HG02763 (cell line): ENCODE data around the gene KLK1.
"Not testable (repeated sequence)": the region's sequence is repeated elsewhere in the genome, so short reads cannot be mapped to it uniquely, and the experiment has no call there.

Experiments
- ATAC-seq: cut with Tn5 transposase; IDR thresholded peaks from one replicate; pipeline ENCODE4 v1.9.1; 2021; ENCODE audit warnings: mild to moderate bottlenecking, moderate library complexity; ENCODE audit not compliant: unreplicated experiment

The KLK1 gene

DNA sequence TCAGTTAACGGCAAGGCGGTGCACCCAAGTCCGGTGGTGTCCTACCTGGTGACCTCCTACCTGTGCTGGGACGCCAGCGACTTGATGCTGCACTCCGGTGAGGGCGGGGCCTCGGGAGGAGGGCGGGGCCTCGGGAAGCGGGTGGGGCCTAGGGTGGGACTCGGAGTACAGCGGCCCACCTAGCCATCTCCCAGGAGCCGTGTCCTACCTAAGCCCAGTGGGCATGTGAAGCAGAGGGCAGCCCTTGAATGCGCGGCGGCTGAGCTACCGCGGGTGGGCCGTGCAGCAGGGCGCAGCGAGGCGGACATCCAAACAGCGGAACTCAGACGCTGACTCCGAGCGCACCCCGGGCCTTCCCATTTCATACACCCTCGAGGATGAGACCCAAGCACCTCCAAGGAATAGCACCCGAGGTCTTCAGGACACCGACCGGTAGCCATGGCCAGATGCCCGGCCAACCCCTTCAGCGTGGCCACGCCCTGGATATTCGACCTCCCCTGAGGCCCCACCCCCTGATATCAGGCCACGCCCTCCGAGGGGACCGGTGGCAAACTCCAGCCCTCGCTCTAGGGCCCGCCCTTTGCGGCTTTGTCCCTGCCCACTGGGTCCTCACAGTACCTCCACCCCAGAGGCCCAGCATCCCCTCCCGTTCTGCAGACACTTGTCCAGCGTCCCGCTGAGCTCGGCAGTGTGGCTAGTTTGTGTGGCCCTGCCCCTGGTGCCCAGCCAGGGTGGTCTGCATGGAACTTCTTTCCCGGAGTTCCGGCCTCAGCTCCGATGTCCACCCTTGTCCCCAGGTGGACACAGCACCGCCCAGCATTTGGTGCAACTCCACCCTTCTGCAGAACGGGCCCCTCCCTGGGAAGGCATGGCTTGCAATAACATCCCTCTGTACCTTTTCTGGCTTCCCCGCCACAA, 5.4 kb downstream of the KLK1 start:
- peak; percentile 51 for ATAC-seq

DNA sequence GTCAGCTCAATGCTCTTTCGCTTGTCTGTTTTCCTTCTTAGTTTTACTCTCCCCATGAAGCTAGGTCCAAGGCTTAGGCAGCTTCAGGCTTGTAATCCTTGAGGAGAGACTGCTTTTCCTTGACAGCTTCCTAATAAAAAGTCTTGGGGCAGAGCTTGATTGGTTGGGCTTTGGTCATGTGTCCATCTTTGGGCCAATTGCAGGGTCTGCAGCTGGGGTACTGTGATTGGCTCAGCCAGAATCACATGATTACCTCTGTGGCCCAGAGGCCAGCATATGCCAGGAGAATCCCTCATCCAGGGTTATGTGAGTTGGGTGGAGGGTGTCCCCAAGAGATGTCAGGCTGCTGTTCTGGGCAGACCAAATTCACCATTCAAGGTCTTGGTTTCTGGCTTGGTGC, 8.1 kb downstream of the KLK1 start:
- no peak for ATAC-seq

DNA sequence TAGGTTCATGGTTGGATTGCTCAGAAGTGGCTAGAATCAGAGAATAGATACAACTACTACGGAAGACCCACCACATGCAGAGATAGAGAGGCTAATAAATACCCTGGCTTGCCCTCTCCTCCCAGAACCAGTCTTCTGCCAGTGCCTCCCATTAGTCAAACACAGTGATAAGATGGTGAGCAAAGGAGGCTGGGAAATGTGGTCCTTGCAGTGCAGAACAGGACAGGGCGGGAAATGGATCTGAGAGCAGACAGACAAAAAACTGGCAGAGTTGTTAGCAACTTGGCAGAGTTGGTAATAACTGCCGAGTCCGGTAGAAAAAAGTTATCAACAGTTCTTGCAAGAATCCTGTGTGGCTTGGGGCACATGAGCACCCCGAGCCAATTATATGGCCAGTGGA, 8.7 kb downstream of the KLK1 start:
- no peak for ATAC-seq

DNA sequence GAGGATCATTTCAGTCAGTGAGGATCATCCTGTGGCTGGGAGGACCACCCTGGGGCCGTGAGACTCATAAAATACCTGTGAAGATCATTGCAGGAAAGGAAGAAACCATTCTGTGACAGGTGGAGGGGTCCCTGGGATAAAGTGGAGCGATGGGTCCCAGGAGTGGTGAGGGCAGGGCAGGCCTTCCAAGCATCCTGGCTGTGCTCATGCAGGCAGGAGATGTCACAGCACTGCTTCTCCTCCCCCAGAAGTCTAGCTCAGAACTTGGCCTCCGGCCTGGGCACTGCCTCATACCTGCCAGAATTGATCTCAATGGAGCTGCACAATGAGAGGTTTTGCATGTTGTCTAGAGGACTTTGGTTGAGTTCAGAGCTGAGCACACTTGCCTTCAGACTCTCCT, 11.1 kb downstream of the KLK1 start:
- no peak for ATAC-seq

DNA sequence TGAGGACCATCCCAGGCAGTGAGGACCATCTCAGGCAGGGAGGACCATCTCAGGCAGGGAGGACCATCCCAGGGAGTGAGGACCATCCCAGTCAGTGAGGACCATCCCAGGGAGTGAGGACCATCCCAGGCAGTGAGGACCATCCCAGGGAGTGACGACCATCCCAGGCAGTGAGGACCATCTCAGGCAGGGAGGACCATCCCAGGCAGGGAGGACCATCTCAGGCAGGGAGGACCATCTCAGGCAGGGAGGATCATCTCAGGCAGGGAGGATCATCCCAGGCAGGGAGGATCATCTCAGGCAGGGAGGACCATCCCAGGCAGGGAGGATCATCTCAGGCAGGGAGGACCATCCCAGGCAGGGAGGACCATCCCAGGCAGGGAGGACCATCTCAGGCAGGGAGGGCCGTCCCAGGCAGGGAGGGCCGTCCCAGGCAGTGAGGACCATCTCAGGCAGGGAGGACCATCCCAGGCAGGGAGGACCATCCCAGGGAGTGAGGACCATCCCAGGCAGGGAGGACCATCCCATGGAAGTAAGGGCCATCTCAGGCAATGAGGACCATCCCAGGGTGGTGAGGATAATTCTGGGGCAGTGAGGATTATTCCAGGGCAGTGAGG, 11.9 kb downstream of the KLK1 start:
- not testable (repeated sequence) for ATAC-seq

DNA sequence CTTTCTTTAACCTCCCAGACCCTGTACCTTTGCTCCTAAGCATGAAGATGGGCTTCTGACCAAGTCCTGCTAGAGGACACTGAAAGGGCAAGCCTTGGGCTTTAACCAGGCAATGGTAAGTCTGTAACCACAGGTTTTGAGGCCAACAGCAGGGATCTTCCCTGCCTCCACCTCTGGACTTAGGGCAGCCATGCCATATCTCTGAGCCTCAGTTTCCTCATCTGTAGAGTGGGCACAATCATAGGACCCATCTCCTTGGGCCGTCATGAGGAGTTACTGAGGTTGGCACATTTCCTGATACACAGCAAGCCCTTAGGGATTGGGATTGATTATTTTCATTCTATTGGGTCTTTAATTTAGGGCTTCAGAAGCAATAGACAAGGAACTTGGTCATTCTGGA, 14.7 kb downstream of the KLK1 start:
- ATAC-seq: no peak

DNA sequence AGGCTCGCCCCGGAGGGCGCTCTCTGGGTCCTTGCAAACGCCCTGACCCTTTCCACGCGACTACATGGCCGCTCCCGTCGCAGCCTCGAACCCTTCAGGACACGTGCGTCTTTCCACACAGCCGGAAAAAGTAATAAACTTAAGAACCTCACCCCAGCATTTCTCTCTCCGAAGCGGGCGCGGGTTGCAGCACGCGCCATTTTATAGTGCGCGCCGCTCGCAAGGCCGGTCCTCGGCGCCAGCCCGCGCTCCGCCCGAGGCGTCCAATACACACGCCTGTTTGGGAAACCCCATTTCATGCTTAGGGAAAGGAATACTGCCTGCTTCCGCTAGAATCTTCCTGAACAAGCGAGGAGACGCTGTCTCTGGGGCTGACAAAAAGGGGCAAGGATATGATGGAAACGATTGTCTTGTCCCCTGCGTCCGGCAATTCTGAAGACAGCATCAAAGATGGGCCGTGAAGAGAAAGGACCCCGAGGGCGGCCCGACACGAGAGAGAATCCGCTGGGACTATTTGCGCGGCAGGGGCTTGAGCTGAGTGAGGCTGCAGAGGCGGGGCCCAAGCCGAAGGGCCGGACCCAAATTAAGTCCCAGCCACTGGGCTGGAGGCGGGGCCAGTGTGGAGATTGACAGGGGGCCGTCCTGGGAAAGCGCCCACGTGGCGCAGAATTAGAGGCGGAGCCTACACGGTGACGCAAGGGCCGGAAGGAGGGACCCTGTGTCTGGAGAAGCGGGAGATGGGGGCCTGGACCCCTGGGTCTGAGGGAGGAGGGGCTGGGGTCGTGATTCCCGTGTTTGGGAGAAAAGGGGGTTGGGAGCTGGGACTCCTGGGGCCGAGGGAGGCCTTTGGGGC, 18.9 kb downstream of the KLK1 start:
- ATAC-seq: peak; percentile 89

DNA sequence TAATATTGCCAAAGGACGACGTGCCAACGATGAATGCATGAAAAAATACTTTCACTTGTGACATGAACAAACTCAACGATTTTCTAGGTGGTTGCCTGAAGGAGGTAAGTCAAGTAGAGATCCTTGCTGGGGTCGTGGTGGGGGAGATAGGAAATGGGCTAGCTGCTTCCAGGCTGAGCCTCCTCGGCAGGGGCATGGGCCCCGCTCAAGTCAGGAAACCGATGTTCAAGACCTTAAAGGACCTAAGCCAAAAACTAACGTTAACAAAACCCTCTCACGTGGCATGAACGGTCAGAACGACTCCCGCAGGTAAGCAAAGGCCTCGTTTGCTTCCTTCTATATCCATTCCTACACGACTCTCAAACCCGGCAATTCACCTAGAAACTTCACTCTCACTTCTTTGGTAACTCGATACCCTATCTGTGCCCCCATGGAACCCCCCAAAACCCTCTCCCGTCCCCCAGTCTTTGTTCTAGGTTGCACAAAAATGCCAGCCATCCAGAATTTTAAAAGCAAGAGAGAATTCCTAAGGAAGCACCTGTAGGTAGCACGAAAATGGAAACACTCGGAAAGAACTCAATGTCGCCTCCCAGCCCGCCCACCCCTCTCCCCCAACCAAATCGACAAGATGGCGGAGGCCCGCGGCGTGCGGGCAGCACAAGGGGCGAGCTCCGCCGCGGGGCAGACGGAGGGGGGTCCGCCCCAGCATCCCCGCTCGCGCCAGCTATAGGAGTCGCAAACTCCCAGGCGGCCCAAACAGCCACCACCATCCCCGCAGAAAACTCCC, 19.8 kb downstream of the KLK1 start:
- ATAC-seq: no peak

DNA sequence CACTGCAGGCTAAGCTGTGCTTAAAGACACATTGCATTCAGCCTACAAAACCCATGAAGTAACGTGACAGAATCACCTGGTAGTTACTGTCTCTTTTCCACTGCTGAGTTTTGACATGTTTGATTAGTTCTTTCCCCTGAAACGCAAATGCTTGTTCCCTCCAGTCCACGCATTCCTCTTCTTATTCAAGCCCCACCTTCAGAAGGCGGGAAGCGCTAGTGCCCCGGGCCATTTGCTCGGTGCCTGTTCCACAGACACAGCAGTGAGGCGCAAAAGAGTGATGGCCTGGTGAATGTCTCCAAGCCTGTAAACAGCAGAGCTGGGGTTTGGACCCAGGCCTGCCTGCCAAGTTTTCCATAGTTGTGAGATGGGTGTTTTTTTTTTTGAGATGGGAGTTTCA, 22.5 kb downstream of the KLK1 start:
- ATAC-seq: no peak

DNA sequence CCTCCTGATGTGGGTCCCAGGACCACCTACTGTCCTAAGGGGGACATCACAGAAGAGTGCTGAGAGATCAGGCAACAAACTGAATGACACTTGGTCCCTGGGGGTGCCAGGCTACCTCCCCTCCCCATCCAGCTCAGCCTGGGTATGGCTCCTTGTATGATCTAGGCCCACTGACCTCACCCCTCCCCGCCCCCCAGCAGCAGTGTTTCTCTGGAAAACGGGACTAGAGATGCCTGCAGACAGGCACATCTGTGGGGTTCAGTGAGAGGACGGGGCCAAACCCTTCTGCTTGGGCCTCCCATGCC, 24.1 kb downstream of the KLK1 start:
- no peak for ATAC-seq

DNA sequence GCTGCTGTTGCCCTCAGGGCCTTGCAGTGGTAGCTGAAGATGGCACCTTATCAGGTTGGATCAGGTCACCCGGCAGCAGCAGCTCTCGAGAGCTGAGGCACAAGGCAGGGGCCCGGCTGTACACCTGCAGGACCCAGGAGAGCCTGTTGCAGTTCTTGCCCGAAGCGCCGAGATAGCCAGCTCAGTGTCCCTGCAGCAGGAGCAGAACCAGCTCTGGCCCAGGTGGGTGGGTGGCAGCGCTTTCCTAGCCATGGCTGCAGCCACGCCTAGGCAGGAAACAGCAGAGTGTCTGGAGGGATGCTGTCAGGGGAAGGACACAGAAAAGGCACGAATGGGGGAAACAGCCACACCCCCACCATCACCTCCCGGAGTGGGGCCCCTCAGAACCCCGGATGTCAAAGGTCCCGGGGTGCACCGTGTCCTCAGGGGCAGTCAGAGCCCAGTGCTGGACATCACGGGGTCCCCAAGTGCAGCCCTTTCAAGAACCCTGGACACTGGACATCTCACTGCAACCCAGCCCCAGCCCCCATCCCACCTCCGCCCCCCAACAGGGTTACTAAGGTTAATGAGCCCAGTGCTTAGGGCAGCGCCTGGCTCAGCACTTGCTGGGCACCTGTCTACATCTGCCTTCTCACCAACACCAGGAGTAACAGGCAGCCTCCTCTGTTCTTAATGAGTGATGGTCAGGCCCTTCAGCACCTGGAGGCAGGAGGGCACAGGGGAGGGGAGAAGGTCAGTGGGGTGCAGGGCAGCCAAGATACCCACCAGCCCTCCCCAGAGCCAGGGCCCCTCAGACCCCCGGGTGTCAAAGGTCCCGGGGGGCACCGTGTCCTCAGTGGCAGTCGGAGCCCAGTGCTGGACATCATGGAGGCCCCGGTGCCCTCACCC, 24.7 kb downstream of the KLK1 start:
- no peak for ATAC-seq

DNA sequence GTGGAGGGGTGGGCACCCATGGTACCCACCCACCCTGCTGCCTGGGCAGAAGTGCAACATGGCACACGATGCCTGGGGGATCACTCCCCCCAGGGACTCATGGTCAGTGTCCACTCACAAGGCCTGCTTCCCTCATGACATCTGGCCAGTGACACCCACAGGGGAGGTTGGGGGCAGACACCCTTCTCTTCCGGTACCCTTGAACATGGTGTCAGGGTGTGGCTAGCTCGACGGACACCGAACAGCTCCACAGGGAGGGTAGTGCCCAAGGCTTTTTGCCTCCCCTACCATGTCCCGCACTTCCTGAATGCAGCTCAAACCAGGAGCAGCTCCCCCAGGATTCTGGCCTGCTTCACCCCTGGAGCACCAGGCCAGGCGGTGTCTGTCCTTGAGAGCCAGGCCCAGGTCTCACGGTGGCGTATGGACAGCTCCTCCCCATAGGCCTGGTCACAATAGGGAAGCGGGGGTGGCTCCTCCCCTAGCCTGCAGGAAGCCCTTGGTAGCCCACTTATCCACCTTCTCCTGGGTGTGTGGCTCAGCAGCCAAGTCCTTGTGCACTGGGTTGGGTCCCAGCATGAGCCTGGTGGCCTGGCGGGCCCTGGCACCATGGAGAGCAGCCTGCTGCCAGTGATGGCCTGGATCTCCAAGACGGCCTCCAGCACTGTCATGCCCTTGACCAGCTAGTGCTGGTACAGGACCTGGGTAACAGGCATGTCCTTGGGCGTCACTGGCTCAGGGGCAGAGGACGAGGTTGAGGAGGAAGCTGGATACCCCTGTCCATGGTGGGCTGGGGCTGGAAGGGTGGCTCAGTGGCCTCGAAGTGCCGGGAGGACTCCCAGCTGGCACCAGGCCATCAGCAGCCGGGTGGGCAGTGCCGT, 25.6 kb downstream of the KLK1 start:
- ATAC-seq: no peak

DNA sequence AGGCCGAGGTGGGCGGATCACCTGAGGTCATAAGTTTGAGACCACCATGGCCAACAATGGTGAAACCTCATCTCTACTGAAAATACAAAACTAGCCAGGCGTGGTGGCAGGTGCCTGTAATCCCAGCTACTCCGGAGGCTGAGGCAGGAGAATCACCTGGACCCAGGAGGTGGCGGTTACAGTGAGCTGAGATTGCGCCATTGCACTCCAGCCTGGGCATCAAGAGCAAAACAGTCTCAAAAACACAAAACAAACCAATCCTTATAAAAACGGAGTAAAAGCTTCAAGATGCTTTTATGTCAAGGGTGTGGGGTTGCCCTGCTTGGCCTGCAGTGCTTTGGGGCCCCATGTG, 26.2 kb downstream of the KLK1 start:
- no peak for ATAC-seq

DNA sequence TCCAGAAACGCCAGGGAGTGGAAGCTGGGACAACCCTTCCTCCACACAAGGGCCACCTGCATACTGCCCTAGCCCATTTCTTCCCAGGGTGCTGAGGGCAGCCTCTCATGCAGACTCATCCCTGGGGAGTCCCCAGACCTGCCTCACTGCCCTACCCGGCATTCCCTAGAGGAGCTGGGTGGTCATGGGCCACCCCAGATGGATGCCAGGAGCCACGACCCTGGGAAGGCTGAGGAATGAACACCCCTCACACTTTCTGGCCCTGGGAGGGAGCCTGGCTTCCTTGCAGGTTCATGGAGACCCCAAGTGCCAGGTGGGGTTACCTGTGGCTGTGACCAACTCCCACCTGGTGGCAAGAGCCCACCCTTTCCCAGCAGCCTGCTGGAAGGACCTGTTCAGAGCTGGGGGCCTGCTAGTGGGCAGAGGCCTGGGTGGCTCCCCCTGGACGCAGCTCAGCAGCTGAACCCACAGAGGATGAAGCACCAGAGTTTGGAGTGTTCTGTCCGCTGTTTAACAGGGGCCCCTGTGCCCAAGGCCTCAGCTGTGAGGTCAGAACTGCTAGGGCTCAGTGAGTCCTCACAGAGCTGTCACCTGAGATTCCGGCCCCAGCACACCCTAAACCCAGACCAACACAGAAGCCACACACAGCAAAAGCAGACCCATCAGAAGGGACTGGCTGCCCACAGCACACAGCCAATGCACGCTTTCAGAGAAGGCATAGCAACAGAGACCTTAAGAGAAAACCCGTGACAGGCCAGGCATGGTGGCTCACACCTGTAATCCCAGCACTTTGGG, 26.8 kb downstream of the KLK1 start:
- ATAC-seq: no peak

DNA sequence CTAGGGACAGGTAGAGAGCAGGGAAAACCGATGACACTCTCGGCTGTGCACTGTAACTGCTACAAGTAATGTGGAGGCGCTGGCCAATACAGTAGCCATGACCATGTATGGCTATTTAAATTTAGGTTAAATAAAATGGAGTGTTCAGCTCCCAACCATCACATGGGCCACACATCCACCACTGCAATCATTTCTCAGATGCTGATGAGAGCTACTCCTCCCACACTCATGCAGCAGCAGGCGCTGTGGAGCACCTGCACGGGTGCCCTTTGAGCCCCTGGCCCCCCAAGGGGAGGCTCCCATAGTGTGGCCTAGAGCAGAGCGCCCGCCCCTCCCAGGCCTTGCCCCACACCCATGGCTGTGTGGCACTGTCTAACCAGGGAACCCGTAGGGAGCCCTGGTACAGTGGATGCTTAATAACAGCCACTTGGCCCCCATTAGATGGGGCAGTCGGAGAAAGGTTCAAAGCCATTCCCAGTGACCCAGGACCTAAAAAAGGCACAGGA, 27.4 kb downstream of the KLK1 start:
- ATAC-seq: no peak

DNA sequence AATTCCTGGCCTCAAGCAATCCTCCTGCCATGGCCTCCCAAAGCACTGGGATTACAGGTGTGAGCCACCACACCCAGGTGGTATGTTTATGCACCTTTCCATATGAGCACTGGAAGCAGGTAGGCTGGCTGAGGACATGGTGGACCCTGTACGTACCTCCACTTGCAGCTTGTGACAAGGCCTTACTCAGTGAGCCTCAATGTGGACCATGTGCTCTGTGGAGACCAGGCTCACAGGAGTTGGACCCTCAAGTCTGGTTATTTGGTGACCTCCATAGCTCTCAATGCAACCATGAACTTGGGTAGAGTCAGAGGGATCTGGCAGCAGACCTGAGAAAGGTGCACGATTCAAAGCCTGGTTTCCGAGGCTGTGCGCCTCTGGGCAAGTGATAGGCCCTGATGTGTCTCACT, 27.9 kb downstream of the KLK1 start:
- ATAC-seq: no peak

DNA sequence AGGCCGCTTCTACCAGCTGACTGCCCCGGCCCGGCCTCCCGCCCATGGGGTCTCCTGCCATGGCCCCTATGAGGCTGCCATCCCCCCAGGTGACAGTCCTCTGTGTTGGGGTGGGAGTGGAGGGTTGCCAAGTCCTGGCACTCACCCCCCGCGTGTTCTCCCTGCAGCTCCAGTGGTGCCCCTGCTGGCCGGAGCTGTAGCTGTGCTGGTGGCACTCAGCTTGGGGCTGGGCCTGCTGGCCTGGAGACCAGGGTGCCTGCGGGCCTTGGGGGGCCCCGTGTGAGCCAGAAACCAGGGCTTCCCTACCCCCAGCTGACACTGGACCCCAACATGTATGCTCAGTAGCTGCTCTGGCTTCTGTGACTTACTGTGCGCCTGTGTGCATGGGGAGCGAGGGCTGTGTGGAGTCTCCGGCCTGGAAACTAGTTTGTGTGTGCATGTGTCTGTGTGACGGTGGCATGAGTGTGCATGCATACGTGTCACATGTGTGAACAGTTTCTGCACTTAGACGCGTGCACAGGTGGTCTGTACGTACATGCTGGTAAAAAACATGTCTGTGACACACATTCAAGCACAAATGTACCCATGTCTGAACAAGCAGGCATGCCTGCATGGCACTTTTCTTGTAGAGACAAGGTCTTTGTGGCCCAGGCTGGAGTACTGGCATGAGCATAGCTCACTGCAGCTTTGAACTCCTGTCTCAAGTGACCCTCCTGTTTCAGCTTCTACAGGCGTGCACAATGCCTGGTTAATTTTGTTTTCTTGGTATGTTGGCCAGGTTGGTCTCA, 28.5 kb downstream of the KLK1 start:
- no peak for ATAC-seq
